ENCODE results near the gene EXOC3L1. TPM values are rescaled to one million over a fixed set of nuclear protein-coding genes. Genes with fewer than 3 reads are reported as not detected.

Gene EXOC3L1
- polyA plus RNA-seq, 2 of the 4 experiments (the other 2 are of a cell fraction) = 0.06 TPM; not detected in 1

- CTCF ChIA-PET = interaction anchor here (0.8 to 20.5 kb wide), 15 partner anchors 2 to 290 kb away, joined by 3 to 314 read pairs (median 10); partner anchors contain the start of genes B3GNT9, FBXL8, HSF4 and NOL3
- TF ChIP-seq EHF (CRISPR knock-in tag; IDR thresholded peaks at IDR 0.05) (no peak), KDM1A (IDR thresholded peaks at IDR 0.05; ENCODE audit: low read depth) (no peak), CHD2 (IDR thresholded peaks at IDR 0.05; ENCODE audit: low read length, partially characterized antibody) (no peak), CEBPB (IDR thresholded peaks at IDR 0.05) (no peak), HMGXB4 (CRISPR knock-in tag; IDR thresholded peaks at IDR 0.05; ENCODE audit: borderline replicate concordance) (no peak), POLR2A (IDR thresholded peaks at IDR 0.05; ENCODE audit: low read length) (no peak), POLR2AphosphoS2 (conservative IDR thresholded peaks at IDR 0.05; ENCODE audit: low read length) (no peak), RFX5 (IDR thresholded peaks at IDR 0.05) (no peak), BCL3 (IDR thresholded peaks at IDR 0.05) (no peak), FOXS1 (CRISPR knock-in tag; IDR thresholded peaks at IDR 0.05) (no peak), ATOH8 (CRISPR knock-in tag; IDR thresholded peaks at IDR 0.05; ENCODE audit: low read depth) (no peak), ZSCAN20 (CRISPR knock-in tag; IDR thresholded peaks at IDR 0.05) (no peak), HES2 (IDR thresholded peaks at IDR 0.05) (no peak), HOXB5 (CRISPR knock-in tag; IDR thresholded peaks at IDR 0.05) (no peak), TP53 (CRISPR knock-in tag; IDR thresholded peaks at IDR 0.05) (no peak), FOSL2 (IDR thresholded peaks at IDR 0.05) (no peak), FOSL2 (CRISPR knock-in tag; IDR thresholded peaks at IDR 0.05) (no peak)
- no peaks in the 10 kb centered on the region for H3K9me3 ChIP-seq
- DNase-seq (ENCODE audit: low read depth in 1 of 2, low spot score in 1 of 2) (no peak), ATAC-seq (no peak), FAIRE-seq (no peak)
- 95% methylated on average over 7 of the region's 7 CpGs for WGBS (ENCODE audit: missing lambda C conversion rate)
- H3K4me2 ChIP-seq = peak overlapping the region; percentile 88; the same call in 2 of the 3 replicates
- no peak overlapping the region for H3K4me3 ChIP-seq
- peaks cover 21% of the 10 kb centered on the region for H3K4me1 ChIP-seq
- POLR2A ChIA-PET = interaction anchor here (0.5 to 1.0 kb wide), 3 partner anchors 12 to 201 kb away, joined by 4 to 6 read pairs (median 5); partner anchors contain the start of gene NOL3
- H3K27ac ChIP-seq = no peak overlapping the region
Observed at GRCh38 chr16:67157892-67158635, 31.9 kb downstream of the EXOC3L1 start.

- Histone ChIP-seq H3K4me2 (no peak overlapping the region), H3K27ac (no peak overlapping the region), H3K9me3 (no peaks in the 10 kb centered on the region), H3K4me1 (peaks cover 21% of the 10 kb centered on the region), H3K4me3 (no peak overlapping the region)
- ATAC-seq (no peak), FAIRE-seq (no peak), DNase-seq (ENCODE audit: low read depth in 1 of 2, low spot score in 1 of 2) (no peak)
- POLR2A ChIA-PET = interaction anchor here (1.0 kb wide), 1 partner anchor 13 kb away, joined by 5 read pairs; the partner anchor contains the start of gene NOL3
- CTCF ChIA-PET = interaction anchor here (0.8 to 16.0 kb wide), 15 partner anchors 11 to 289 kb away, joined by 3 to 314 read pairs (median 6); partner anchors contain the start of genes CES3, FBXL8, HSF4 and NOL3
- 83% methylated on average over 7 of the region's 7 CpGs for WGBS (ENCODE audit: missing lambda C conversion rate)
- TF ChIP-seq TP53 (CRISPR knock-in tag; IDR thresholded peaks at IDR 0.05) (no peak), EHMT2 (IDR thresholded peaks at IDR 0.05; ENCODE audit: low read depth) (no peak), HOXB5 (CRISPR knock-in tag; IDR thresholded peaks at IDR 0.05) (no peak), HDAC2 (IDR thresholded peaks at IDR 0.05) (no peak), ELK1 (IDR thresholded peaks at IDR 0.05; ENCODE audit: low read depth, low read length) (no peak), POLR2AphosphoS2 (conservative IDR thresholded peaks at IDR 0.05; ENCODE audit: low read length) (no peak), JUNB (IDR thresholded peaks at IDR 0.05) (no peak), GATA3 (IDR thresholded peaks at IDR 0.05; ENCODE audit: borderline replicate concordance) (no peak), CHD2 (IDR thresholded peaks at IDR 0.05; ENCODE audit: low read length, partially characterized antibody) (no peak), ZNF302 (CRISPR knock-in tag; IDR thresholded peaks at IDR 0.05) (no peak), EHF (CRISPR knock-in tag; IDR thresholded peaks at IDR 0.05) (no peak), MYC (IDR thresholded peaks at IDR 0.05; ENCODE audit: borderline replicate concordance, low read length) (no peak)
Observed at GRCh38 chr16:67157106-67157748, 32.7 kb downstream of the EXOC3L1 start.

Measured in A549 (cell line).